GM18868 (cell line): ENCODE measurements around the gene ARID1B.

Source experiments
- ATAC-seq: cut with Tn5 transposase; IDR thresholded peaks from one replicate; pipeline ENCODE4 v1.9.1; 2021; ENCODE audit warnings: mild to moderate bottlenecking, moderate library complexity; ENCODE audit not compliant: unreplicated experiment

The ARID1B gene

GRCh38 chr6:157116426-157116825 is 339.2 kb downstream of the ARID1B start:
- no peak for ATAC-seq

- ATAC-seq, result no peak
Observed at GRCh38 chr6:157117431-157118095, 340.4 kb downstream of the ARID1B start.

DNA sequence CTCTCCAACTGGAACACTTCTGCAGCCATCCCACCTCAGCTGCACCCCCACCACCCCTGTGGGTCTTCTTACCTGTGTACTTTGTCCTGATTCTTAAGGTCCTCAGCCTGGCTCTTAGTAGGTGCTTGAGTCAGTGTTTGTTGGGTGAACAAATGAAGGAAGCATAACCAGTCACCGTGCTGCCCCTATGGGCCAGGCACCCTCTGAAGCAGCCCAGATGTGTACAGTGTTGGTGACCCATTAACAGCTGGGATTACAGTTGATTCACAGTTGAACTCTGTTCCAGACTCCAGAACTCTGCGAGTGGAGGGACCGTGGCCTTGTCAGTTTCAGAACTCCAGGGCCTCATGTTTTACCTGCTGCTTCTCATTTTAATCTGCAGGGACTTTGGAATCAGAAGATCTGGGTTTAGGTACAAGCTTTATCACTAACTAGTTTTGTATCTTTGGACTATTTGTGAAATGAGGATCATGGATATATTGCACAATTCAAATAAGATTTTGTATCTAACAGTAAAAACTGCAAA is 342.4 kb downstream of the ARID1B start:
- no peak for ATAC-seq

- ATAC-seq, result no peak
Observed at GRCh38 chr6:157120534-157121232, 343.5 kb downstream of the ARID1B start.

GRCh38 chr6:157121897-157122296 is 344.7 kb downstream of the ARID1B start:
- no peak for ATAC-seq

- ATAC-seq, result no peak
Observed at GRCh38 chr6:157123234-157123633, 346.1 kb downstream of the ARID1B start.

DNA sequence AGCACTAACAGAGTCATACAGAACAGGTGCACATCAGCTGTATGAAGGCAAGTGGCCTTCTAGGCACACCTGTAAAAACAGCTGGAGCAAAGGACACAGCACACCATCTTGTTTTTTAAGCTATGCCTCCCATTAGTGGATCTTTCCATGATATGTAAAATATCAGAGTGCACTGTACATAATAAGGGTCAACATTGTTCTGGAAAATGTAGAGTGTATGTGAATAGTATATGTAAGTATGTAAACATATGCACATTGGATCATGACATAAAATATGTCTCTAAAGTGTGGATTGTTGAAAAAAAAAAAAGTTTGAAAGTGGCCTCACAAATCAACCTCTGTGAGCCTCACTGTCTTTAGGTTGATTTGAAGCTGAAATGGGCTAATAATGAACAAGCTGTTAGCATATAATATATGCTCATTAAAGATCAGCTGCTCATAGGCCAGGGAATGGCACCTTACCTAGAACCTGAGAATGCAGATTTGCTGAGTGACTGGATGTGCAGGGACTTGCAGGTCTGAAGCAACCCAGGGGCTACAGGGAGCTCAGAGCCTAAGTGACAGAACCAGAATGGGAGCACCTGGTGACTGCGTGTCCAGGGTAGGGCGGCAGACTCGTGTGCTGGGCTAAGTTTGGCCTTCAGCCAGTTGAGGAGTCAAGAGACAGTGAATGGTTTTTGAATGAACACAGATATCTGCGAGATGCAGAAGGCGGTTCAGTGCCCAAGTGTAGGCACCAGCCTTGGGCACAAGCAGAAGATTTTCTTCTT is 347.5 kb downstream of the ARID1B start:
- ATAC-seq, result no peak

- no peak for ATAC-seq
Observed at GRCh38 chr6:157125531-157125930, 348.4 kb downstream of the ARID1B start.

DNA sequence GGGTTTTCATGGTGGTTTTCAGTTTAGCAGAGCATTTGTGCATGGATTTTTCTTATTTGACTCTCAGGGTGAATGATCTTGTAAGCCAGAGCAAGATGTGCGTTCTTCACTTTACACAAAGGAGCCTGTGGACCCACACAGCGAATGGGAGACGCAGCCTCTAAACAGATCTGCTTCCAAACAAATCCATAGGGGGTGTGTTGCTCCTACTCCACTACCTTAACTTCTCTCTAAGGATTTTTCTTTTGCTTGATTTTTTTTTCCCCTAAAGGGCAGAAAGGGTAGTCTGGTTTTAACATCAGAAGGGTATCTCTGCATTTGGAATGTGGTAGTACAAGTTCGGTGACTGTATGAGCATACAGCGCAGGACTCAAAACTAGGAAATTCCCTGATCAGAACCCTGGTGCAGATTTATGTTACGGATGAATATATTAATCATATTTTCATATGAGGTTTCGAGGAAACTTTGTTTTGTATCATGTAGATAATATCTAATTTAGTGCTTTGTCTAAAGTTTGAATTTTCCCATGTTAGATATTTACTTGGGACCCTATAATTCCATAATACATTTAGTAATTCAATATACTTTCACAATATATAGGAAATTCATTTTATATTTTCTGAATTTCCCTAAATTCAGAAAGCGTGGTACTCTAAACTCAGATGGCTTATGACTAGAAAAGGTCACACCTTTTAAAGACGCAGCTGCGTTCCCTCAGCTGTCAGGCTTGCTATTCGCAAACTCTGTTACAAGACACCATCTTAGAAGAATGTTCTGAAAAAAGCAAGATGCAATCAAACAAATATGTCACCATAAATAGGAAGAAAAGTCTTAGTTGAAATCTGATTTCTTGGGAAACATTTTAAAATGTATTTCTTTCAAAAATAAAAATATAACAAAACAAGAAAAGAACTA is 349.3 kb downstream of the ARID1B start:
- no peak for ATAC-seq

GRCh38 chr6:157128235-157128775 is 351.1 kb downstream of the ARID1B start:
- ATAC-seq, result no peak

- no peak for ATAC-seq
Observed at GRCh38 chr6:157131250-157131649, 354.1 kb downstream of the ARID1B start.

- ATAC-seq, result no peak
Observed at GRCh38 chr6:157133856-157134255, 356.7 kb downstream of the ARID1B start.

DNA sequence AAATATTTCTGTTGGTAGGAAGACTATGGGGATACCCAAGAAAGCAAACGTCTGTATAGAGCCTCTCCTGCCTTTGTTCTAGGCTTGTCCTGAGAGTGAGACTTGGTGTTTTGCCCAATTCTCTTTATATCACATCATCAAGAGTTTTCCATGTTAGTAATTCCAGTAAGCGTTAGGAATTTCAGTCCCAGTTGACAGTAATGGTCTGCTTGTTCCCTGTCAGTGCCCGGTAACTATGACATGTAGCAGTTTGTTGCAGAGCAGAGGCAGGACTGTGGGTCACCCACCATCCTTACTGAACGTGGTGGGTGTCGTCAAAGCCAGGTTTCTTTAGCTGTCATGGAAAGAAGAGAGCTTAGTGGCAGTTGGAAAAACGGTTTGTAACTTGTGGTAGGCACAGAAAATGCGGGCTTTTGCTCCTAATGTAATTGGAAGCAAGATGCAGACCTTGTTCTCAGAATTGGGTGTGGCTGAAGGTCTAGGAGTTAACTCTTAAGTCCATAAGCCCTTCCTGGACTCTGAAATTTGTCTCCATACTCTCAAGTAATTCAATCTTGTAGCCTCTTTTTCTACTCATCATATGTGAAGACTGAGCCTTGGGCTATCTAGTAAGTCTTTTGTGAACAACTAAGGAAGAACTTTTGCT is 357.3 kb downstream of the ARID1B start:
- no peak for ATAC-seq

- no peak for ATAC-seq
Observed at GRCh38 chr6:157135691-157136090, 358.5 kb downstream of the ARID1B start.

- ATAC-seq, result no peak
Observed at GRCh38 chr6:157137501-157137900, 360.3 kb downstream of the ARID1B start.

GRCh38 chr6:157139054-157139708 is 362.0 kb downstream of the ARID1B start:
- no peak for ATAC-seq

- no peak for ATAC-seq
Observed at GRCh38 chr6:157143171-157143889, 366.2 kb downstream of the ARID1B start.

DNA sequence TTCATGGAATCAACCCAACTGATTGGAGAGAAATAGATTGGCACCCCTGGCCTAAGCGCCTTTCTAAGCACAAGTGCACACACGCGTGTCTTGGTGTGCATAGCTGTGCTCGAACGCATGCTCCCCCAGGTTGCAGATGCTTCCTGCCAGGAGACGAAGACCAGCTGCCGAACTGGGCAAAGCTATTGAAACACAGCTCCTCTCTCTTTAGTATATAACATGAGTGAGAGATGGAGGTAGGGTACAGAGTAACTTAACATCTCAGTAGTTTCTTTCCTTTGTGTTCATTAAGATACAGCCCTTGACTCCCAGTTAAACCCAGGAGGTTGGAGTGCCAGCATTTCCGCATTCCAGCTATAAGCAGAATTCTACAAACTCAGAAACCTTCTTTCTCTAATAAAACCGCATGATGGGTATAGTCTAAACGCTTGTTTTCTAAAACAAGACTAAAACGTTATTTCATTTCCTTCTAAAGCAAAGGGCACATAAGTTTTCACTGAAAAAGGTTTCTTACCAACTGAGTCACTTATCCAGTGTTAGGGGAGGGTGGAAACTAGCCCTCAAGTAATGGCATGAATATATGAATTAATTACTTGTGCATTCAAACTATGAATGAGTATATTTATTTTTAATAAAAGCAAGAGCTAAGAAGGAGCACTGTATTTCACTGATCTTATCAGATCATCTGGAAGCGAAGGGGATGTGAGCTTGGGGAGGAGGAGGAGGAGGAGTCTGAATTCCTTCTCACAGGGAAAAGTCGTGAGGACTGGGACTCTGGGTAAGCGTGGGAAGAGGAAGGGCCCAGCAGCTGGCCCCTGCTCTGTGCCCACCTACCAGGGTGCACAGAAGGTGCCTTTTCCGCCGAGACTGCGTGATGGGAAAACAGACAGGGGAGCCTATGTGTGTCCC is 367.0 kb downstream of the ARID1B start:
- no peak for ATAC-seq
